Stimulated activated CD8-positive, alpha-beta memory T cell treated with anti-CD3 and anti-CD28 coated beads, Interleukin-15, amount 100 ng/mL, for 24 hours (primary cell): ENCODE data around the gene TMC1.

Source experiments
- DNase-seq: peaks from one replicate; pipeline ENCODE4 v3.0.0-alpha.2; 2020; ENCODE audit warnings: low read depth

The TMC1 gene

DNA sequence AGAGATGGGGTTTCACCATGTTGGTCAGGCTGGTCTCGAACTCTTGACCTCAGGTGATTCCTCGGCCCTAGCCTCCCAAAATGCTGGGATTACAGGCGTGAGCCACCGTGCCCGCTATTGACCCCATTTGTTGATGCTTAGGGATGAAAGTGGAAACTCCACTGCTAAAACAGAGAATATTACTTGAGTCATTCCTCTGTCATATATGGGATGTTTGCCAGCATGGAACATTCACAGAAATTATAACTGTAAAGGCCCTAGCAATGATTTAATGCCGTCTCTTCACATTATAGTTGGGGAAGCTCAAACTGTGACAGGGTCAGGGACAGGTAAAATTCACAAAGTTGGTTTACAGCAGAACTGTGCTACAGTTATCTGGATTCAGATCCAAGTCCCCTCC is 94.5 kb downstream of the TMC1 start:
- no peak for DNase-seq

- DNase-seq: no peak
These were observed 97.4 kb downstream of the TMC1 start for GRCh38 chr9:72618811-72619210.

DNA sequence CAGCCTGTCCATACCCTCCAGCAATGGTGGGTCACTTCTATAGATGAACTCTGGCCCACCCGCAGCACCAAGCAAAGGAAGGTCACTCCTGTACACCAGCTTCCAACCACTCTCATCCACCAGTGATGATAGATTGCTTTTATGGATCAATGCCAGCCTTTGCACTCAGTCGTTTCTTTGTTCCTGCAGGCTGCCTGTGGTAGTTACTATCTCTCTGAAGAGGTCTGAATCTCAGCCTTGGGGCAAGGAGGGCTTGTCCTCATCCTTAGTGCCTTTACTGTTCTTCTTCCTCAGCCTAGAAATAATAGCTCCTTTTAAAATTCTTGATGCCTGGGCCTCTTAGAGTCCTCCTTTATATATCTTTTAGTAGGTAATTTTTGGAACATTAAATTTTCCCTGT is 100.8 kb downstream of the TMC1 start:
- DNase-seq: no peak

- DNase-seq: no peak
These were observed 101.7 kb downstream of the TMC1 start for GRCh38 chr9:72623156-72623555.

- DNase-seq: no peak
These were observed 105.7 kb downstream of the TMC1 start for GRCh38 chr9:72627147-72627546.

DNA sequence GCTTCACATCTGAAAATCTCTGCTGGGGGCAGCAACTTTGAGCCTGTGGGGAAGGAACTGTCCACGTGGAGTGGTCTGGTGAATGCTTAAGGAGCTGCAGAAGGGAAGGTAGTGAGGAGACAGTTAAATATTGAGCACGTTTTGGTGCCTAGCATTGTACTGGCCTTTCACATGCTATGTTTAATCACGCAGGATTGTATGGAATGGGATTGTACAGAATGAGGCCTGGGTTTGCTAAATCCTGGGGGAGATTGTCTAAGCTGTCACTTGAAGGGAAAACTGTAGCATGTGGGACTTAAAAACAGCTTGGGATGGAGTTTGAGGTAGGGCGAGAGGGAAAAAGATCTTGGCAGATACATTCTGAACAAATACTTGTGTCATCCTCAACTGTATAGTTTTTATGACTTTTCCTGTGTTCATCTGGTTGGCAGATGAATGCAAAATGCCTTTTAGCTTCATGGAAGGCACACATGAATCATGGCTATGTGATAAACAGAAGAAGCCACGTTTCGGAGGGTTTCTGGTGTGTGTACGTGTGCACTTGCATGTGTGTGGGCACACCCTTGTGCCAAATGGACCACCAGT is 106.6 kb downstream of the TMC1 start:
- DNase-seq: no peak

- no peak for DNase-seq
These were observed 112.6 kb downstream of the TMC1 start for GRCh38 chr9:72633966-72634365.

DNA sequence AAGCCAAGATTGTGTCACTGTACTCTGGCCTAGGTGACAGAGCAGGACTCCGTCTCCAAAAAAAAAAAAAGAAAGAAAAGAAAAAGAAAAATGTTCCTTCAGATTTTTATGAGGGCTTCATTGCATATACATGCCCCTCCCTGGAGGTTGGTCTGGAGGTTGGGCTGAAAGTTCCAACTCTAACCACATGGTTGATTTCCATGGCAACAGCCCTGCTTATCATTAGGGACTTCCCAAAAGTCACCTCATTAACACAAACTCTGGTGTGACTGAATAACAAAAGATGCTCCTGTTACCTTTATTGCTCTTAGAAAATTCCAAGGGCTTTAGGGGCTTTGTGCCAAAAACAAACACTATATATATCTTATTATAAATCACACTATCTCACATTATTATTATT is 113.8 kb downstream of the TMC1 start:
- no peak for DNase-seq

- no peak for DNase-seq
These were observed 115.2 kb downstream of the TMC1 start for GRCh38 chr9:72636621-72637020.

- DNase-seq: no peak
These were observed 122.2 kb downstream of the TMC1 start for GRCh38 chr9:72643651-72644050.

GRCh38 chr9:72646061-72646460 is 124.7 kb downstream of the TMC1 start:
- DNase-seq: no peak

- no peak for DNase-seq
These were observed 127.1 kb downstream of the TMC1 start for GRCh38 chr9:72648324-72649126.

DNA sequence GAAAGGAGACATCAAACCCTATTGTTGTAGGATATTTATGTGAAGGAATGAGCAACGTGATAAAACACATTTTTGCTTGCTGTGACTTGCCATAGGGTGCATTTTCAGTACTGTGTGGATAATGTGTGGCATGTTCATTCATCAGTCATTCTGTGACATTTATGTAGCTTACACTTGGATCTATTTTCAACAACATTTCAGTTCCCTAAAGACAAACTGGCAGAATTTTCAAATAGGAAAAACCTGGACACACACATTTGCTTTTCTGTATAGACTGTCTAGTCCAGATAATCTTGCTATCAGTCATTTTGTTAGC is 127.7 kb downstream of the TMC1 start:
- no peak for DNase-seq

DNA sequence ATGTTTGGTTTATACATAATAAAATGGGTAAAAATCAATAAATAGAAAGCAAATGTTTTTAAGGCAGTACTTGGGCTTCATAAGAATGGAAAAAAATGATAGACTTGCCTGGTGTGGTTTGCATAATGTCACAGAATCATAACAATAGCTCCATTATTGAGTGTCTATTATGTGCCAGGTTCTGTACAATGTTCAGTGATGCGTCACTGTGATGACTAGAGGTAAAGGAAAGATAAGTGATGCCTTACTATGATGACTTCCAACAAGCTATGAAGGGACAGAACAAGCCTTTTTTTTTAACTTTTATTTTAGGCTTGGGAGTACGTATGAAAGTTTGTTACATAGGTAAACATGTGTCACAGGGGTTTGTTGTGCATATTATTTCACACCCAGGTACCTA is 128.8 kb downstream of the TMC1 start:
- no peak for DNase-seq

DNA sequence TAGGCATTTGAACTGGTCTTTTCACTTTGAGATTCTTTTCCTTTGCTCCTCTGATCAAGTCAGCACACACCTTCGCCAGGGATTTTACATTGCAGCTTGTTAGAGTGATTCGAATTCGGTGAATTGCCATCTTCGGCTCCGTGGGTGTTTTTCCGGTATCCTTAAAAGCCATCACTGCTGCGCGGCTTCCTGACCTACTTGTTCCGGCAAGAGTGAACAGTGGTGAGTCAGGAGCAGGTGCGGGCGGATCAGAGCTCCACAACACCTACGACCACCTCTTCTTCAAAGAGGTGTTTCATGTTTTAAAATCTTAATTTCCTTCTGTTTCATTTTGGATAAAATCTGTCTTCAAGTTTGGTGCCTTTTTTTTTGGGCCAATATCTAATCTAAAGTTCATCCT is 134.6 kb downstream of the TMC1 start:
- DNase-seq: no peak

- no peak for DNase-seq
These were observed 135.6 kb downstream of the TMC1 start for GRCh38 chr9:72657023-72657422.

DNA sequence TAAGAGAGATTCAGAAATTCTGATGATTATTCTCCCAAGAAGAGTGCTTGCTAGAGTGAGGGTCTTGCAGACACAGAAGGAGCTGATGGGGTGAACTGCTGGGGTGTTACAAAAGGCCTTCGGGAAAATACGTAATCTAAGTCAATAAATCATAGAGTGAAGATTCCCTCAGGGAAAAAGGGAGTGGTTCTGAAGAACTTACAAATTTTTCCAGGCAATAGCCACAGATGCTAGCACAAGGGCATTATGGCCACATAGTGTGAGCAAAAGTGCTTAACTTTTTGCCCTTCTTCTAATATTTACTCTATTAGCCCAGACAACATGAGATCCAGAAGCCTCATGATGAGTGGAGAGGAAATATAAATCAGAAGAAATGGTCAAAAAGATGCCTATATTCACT is 137.3 kb downstream of the TMC1 start:
- no peak for DNase-seq

- DNase-seq: no peak
These were observed 140.2 kb downstream of the TMC1 start for GRCh38 chr9:72661401-72662135.

- no peak for DNase-seq
These were observed 144.0 kb downstream of the TMC1 start for GRCh38 chr9:72665421-72665820.

DNA sequence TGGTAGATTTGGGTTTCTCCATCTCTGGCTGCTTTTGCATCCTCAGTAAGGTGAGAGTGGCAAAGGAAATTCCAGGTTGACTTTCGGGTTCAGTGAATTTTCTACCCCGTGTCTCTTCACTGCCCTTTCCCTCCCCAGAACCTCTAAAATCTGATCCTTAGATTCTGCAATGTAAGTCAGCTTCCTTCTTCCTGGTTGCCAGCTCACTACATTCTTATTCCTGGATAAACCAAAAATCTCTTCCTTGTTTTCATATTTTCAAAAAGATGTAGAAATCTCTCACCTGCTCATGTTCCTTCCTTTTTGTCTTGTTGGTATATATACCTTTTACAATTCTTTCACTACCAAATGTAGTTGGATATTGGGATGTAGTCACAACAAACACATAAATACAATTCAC is 145.8 kb downstream of the TMC1 start:
- no peak for DNase-seq

DNA sequence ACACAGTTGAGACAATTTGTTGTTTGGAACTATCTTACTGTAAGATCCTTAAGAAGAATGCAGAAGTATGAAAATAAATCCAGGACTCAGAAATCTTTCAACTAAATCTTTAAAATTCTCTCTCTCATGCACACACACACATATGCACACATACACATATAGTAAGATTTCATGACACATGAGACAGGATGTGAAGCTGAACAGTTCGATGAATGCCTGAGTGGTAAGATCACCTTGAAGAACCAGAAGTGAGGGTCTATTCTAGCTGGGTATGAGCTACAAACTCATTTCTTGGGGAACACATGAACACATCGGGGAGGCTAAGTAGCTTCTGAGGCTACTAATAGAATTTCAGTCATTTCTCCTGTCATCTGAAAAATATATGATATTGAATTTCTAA is 153.6 kb downstream of the TMC1 start:
- no peak for DNase-seq

DNA sequence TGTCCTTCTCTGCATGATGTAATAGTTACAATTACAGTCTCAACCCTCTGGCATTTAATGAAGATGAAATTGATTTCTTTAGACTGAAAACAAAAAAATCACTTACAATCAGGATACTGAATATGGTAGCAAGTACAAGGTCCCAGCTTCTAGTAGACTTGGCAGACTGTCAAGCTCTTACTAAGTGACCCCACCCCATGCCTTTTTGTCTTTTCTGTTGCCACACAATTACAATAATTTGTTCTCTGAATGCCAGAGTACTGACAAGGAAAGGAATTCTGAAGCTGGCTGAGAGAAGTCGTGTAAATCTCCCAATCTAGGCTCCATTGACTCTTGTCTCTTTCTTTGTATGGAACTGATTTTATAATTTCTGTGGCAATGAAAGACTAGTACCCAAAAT is 154.2 kb downstream of the TMC1 start:
- no peak for DNase-seq

DNA sequence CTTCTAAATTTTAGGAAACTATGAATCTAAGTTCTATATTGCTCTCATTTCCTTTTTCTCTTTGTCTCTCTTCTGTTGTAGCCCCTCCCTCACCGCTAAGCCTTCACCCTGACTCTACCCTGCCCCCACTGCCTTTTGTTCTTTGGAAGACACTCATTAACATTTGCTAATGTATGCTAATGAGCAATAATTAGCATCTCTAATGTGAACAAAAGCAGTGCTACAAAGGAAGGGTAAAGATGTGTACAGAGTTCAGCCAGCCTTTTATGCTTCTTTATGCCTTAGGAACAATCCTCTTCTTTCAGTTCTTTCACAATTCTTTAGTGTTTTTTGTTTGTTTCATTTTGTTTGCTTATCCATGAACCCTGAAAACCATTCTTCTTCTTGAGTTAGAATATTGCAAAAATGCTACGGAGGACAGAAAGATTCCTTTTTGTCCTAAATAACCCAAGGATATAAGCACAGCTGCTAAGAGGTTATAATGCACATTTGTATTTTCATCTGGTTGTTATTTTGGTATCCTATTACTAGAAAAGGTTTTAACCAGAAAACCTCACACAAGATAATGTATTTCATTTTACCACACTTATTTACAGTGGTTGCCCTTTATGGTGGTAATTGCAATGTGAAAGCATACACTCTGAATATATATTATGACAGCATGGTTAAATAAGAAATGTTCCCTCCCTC is 159.3 kb downstream of the TMC1 start:
- DNase-seq: no peak
